Measurements from ENCODE around the gene APBB3. TPM values are rescaled to one million over a fixed set of nuclear protein-coding genes. Genes with fewer than 3 reads are reported as not detected.

The APBB3 gene
- total RNA-seq, 3 donors from 2014 or later = 18.8 to 32.5 (median 21.2) TPM

DNA sequence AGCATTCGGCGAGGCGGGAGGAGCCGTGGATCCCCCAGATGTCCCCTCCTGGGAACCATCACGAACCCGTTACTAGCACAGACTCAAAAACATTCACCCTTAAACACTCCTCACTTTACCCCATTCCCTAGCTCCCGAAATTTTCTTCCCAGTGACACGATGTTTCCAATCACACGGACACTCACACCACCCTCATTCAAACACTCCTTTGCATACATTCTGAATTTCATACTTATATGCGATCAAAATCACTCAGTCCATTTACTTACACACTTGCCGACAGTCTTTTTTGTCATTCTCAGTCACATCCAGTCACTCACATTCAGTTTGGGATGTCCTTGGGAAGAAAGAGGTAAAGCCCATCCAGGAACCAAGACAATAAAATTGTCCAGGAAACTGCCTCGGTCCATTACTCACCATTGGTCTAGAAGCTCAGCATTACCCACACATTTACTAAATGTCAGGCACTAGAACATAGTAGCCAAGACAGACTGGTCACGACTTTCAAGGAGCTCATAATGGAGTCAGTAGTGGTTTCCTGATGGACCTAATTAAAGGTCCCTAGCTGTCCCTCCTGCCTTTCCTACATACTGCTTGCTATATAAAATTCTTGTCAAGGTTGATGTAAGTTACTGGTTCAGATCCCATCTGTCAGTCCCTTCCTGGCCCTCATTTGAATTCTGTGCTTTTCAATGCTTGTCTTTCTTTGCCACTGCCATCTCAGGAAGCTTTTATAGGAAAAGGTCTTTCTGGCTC lies 804 bp upstream of the APBB3 start:
- Histone ChIP-seq H3K4me1 (ENCODE audit: low read depth) (peaks cover 22% of the 10 kb centered on the region), H3K9me3 (no peaks in the 10 kb centered on the region), H3K4me3 (peak overlapping the region; percentile 39), H3K36me3 (ENCODE audit: low read depth) (peaks cover 6% of the 10 kb centered on the region)
- no peak for TF ChIP-seq CTCF (IDR thresholded peaks at IDR 0.05)
- DNase-seq = no peak
- no peak for ATAC-seq
- intact Hi-C loops (cut with DNase I, micrococcal nuclease) = loop anchor here in 1 of 2 donors (10.0 kb wide), 1 partner anchor 70 kb away; the partner anchor contains the start of genes CD14 and TMCO6

DNA sequence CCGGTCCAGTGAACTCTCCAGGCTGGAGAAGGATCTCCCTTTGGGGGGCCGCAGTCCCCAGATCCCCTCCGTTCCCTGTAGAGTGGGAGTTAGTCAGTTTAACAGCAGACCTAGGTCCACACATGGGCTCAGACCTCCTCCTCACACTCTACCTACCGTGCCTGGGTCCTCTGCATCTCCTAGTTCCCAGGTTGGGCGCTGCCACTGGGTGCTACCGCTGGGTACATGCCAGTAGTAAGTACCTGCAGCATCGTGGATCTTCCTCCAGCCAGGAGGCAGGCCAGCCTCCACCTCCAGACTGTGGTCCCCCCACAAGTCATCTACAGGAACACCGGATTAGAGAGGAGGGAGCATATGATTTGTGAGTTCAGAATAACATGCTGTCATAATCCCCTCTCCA lies 802 bp downstream of the APBB3 start:
- no peak for ATAC-seq
- intact Hi-C loops (cut with DNase I, micrococcal nuclease) = loop anchor here in 1 of 2 donors (10.0 kb wide), 1 partner anchor 71 kb away; the partner anchor contains the start of genes CD14 and TMCO6

GRCh38 chr5:140561753-140562523 lies 2.5 kb downstream of the APBB3 start:
- no peak for TF ChIP-seq CTCF (IDR thresholded peaks at IDR 0.05)
- no peaks in the 10 kb centered on the region for H3K9me3 ChIP-seq
- H3K36me3 ChIP-seq (ENCODE audit: low read depth) = no peaks in the 10 kb centered on the region
- H3K4me3 ChIP-seq = no peak overlapping the region
- ATAC-seq = no peak
- intact Hi-C loops (cut with DNase I, micrococcal nuclease) = loop anchor here in 1 of 2 donors (10.0 kb wide), 1 partner anchor 73 kb away; the partner anchor contains the start of genes CD14 and TMCO6
- peaks cover 22% of the 10 kb centered on the region for H3K4me1 ChIP-seq (ENCODE audit: low read depth)
- DNase-seq = no peak

More for the DNA sequence above, 802 bp downstream of the APBB3 start:
- no peaks in the 10 kb centered on the region for H3K9me3 ChIP-seq
- peaks cover 17% of the 10 kb centered on the region for H3K4me1 ChIP-seq (ENCODE audit: low read depth)
- H3K36me3 ChIP-seq (ENCODE audit: low read depth) = peaks cover 6% of the 10 kb centered on the region
- H3K4me3 ChIP-seq = peak overlapping the region; percentile 39
- no peak for TF ChIP-seq CTCF (IDR thresholded peaks at IDR 0.05)
- DNase-seq = peak in 2 of 3 donors; percentile 40 to 64

DNA sequence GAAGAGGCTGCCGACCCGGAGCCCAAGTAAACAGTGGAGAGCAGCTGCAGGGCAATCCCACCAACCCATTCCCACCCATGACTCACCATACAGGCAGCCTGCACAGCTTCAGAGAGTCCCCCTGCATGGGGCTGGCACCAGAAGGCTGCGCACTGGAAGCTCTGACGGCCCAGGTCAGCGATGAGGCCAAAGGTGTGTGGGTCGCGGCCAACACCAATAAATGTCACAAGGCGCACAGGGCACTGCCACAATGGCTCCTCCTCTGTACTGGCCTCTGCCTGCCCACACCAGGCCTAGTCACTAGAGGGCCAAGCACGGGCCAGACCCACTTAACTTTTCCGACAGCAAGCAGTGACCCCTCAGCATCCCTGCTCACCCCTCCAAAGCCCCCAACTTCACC lies 4.2 kb downstream of the APBB3 start:
- ATAC-seq (no peak), DNase-seq (no peak)
- no peak overlapping the region for H3K4me3 ChIP-seq
- peaks cover 26% of the 10 kb centered on the region for H3K4me1 ChIP-seq (ENCODE audit: low read depth)
- no peaks in the 10 kb centered on the region for H3K9me3 ChIP-seq
- no peak for TF ChIP-seq CTCF (IDR thresholded peaks at IDR 0.05)
- H3K36me3 ChIP-seq (ENCODE audit: low read depth) = no peaks in the 10 kb centered on the region
- intact Hi-C loops (cut with DNase I, micrococcal nuclease) = loop anchor here in 1 of 2 donors (10.0 kb wide), 1 partner anchor 75 kb away; the partner anchor contains the start of genes CD14 and TMCO6

DNA sequence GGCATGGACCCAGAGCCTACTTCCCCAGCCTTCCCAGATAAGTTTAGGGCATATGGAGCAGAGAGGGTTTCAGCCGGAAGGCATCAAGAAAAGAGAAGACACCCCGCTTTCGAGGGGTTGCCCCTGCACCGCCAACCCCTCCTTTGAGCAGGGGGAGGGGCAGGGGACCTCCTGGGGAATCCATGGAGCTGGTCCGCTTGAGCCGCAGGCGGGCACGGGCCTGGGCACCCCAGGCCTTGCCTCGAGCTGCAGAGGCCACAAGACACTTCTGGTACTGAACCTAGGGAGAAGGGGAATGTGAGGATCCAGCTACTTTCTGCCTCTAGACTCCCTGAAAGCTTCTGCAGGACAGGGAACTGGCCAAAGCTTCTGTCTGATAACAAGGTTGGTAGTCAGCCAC lies 5.9 kb downstream of the APBB3 start:
- TF ChIP-seq CTCF (IDR thresholded peaks at IDR 0.05) = no peak
- Histone ChIP-seq H3K9me3 (no peaks in the 10 kb centered on the region), H3K36me3 (ENCODE audit: low read depth) (no peaks in the 10 kb centered on the region), H3K4me1 (ENCODE audit: low read depth) (peaks cover 28% of the 10 kb centered on the region), H3K4me3 (no peak overlapping the region)
- ATAC-seq (no peak), DNase-seq (no peak)
- intact Hi-C loops (cut with DNase I, micrococcal nuclease) = no loop called here

Measured in mucosa of descending colon (tissue), 3 donors.